ENCODE measurements around the gene SEC22C.

The SEC22C gene

GRCh38 chr3:42539871-42540714, 41.7 kb downstream of the SEC22C start:
- ATAC-seq (replicated peaks) = peak; percentile 69

GRCh38 chr3:42537350-42537749, 44.4 kb downstream of the SEC22C start:
- Mint-ChIP-seq H3K4me3 (no peak overlapping the region), H3K4me1 (ENCODE audit: low read depth in 2 of 2) (peaks cover 5 to 19% of the 10 kb centered on the region in 2 donors), H3K36me3 (ENCODE audit: insufficient read depth) (no peaks in the 10 kb centered on the region), H3K27me3 (no peaks in the 10 kb centered on the region), H3K27ac (peak overlapping the region in 1 of 2 donors; percentile 12), H3K9me3 (no peaks in the 10 kb centered on the region)
- DNase-seq (no peak), ATAC-seq (replicated peaks) (no peak)

More at GRCh38 chr3:42539871-42540714, 41.7 kb downstream of the SEC22C start:
- no peaks in the 10 kb centered on the region for H3K36me3 Mint-ChIP-seq (ENCODE audit: insufficient read depth)
- H3K27ac Mint-ChIP-seq = peak overlapping the region in 1 of 2 donors; percentile 7
- no peak overlapping the region for H3K4me3 Mint-ChIP-seq
- H3K4me1 Mint-ChIP-seq (ENCODE audit: low read depth in 2 of 2) = peaks cover 5 to 7% of the 10 kb centered on the region in 2 donors
- H3K27me3 Mint-ChIP-seq = no peaks in the 10 kb centered on the region
- DNase-seq = peak; percentile 54 to 64 (median 61)
- no peaks in the 10 kb centered on the region for H3K9me3 Mint-ChIP-seq

DNA sequence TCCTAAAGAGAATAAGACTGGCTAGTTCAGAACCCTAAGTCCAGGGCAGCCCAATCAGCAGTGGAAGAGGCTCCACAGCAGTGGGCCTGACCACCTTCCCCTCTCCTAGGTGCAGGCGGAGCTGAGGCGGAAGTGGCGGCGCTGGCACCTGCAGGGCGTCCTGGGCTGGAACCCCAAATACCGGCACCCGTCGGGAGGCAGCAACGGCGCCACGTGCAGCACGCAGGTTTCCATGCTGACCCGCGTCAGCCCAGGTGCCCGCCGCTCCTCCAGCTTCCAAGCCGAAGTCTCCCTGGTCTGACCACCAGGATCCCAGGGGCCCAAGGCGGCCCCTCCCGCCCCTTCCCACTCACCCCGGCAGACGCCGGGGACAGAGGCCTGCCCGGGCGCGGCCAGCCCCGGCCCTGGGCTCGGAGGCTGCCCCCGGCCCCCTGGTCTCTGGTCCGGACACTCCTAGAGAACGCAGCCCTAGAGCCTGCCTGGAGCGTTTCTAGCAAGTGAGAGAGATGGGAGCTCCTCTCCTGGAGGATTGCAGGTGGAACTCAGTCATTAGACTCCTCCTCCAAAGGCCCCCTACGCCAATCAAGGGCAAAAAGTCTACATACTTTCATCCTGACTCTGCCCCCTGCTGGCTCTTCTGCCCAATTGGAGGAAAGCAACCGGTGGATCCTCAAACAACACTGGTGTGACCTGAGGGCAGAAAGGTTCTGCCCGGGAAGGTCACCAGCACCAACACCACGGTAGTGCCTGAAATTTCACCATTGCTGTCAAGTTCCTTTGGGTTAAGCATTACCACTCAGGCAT, 45.6 kb downstream of the SEC22C start:
- peaks cover 5 to 30% of the 10 kb centered on the region in 2 donors for H3K4me1 Mint-ChIP-seq (ENCODE audit: low read depth in 2 of 2)
- no peaks in the 10 kb centered on the region for H3K36me3 Mint-ChIP-seq (ENCODE audit: insufficient read depth)
- no peaks in the 10 kb centered on the region for H3K27me3 Mint-ChIP-seq
- no peaks in the 10 kb centered on the region for H3K9me3 Mint-ChIP-seq
- no peak for DNase-seq
- peak overlapping the region in 1 of 2 donors; percentile 32 for H3K27ac Mint-ChIP-seq
- ATAC-seq (replicated peaks) = peak; percentile 37
- H3K4me3 Mint-ChIP-seq = no peak overlapping the region

- H3K27me3 Mint-ChIP-seq = no peaks in the 10 kb centered on the region
- H3K27ac Mint-ChIP-seq = peak overlapping the region in 1 of 2 donors; percentile 18
- H3K36me3 Mint-ChIP-seq (ENCODE audit: insufficient read depth) = peaks cover 3% of the 10 kb centered on the region
- no peak overlapping the region for H3K4me3 Mint-ChIP-seq
- ATAC-seq (replicated peaks) (no peak), DNase-seq (no peak)
- H3K4me1 Mint-ChIP-seq (ENCODE audit: low read depth in 2 of 2) = peaks cover 20 to 44% of the 10 kb centered on the region in 2 donors
- peaks cover 0 to 4% of the 10 kb centered on the region in 2 donors for H3K9me3 Mint-ChIP-seq
Observed at GRCh38 chr3:42533161-42533897, 48.4 kb downstream of the SEC22C start.

DNA sequence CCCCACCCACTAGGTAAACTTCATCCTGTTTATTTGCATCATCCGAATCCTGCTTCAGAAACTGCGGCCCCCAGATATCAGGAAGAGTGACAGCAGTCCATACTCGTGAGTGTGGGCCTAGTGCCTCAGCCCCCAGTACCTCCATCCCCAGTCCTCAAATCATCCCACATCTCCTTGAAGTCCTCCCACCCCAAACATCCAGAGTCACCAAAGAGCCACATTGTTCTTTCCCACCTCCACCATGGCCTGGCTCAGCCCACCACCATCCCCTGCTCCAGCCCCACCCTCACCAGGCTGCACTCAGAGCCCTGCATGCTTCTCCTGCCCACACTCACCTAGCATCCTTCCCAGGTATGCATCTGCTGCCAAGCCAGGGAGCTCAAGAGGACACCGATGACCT, 49.5 kb downstream of the SEC22C start:
- peak overlapping the region in 1 of 2 donors; percentile 18 for H3K27ac Mint-ChIP-seq
- H3K4me3 Mint-ChIP-seq = no peak overlapping the region
- DNase-seq (no peak), ATAC-seq (replicated peaks) (no peak)
- H3K9me3 Mint-ChIP-seq = peaks cover 0 to 4% of the 10 kb centered on the region in 2 donors
- H3K27me3 Mint-ChIP-seq = no peaks in the 10 kb centered on the region
- peaks cover 4% of the 10 kb centered on the region for H3K36me3 Mint-ChIP-seq (ENCODE audit: insufficient read depth)
- H3K4me1 Mint-ChIP-seq (ENCODE audit: low read depth in 2 of 2) = peaks cover 22 to 47% of the 10 kb centered on the region in 2 donors

GRCh38 chr3:42531470-42531869, 50.3 kb downstream of the SEC22C start:
- ATAC-seq (replicated peaks) (no peak), DNase-seq (no peak)
- peak overlapping the region in 1 of 2 donors; percentile 41 for H3K27ac Mint-ChIP-seq
- H3K4me1 Mint-ChIP-seq (ENCODE audit: low read depth in 2 of 2) = peaks cover 27 to 53% of the 10 kb centered on the region in 2 donors
- peaks cover 0 to 4% of the 10 kb centered on the region in 2 donors for H3K9me3 Mint-ChIP-seq
- no peaks in the 10 kb centered on the region for H3K27me3 Mint-ChIP-seq
- H3K4me3 Mint-ChIP-seq = no peak overlapping the region
- peaks cover 4% of the 10 kb centered on the region for H3K36me3 Mint-ChIP-seq (ENCODE audit: insufficient read depth)

- ATAC-seq (replicated peaks) = no peak
- H3K4me3 Mint-ChIP-seq = peak overlapping the region; percentile 1
Observed at GRCh38 chr3:42530073-42530472, 51.7 kb downstream of the SEC22C start.

DNA sequence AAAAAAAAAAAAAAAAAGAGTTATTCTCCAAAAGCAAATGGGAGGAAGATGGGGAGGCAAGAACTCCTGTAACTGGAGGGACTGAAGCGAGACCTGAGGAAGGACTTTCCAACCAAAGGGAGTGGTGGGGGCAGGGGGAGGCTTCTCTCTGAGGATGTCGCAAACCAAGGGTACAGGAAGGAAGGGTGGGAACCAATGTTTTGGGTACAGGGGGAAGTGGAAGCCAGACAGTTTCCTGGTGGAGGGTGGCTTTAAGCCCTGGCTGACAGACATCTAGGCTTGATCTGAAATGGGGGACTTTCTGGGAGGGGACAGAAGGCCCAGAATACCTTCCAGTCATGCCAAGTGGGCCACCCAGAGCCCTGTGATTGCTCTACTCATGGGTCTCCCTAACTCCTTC, 52.3 kb downstream of the SEC22C start:
- Mint-ChIP-seq H3K9me3 (peaks cover 0 to 4% of the 10 kb centered on the region in 2 donors), H3K4me3 (peak overlapping the region; percentile 1), H3K27ac (peak overlapping the region; percentile 15 to 65), H3K27me3 (no peaks in the 10 kb centered on the region), H3K36me3 (ENCODE audit: insufficient read depth) (peaks cover 4% of the 10 kb centered on the region), H3K4me1 (ENCODE audit: low read depth in 2 of 2) (peaks cover 27 to 52% of the 10 kb centered on the region in 2 donors)
- DNase-seq = peak in 1 of 3 experiments; percentile 6
- ATAC-seq (replicated peaks) = peak; percentile 77

More at GRCh38 chr3:42530073-42530472, 51.7 kb downstream of the SEC22C start:
- Mint-ChIP-seq H3K36me3 (ENCODE audit: insufficient read depth) (peaks cover 4% of the 10 kb centered on the region), H3K9me3 (peaks cover 0 to 4% of the 10 kb centered on the region in 2 donors), H3K27ac (peak overlapping the region; percentile 15 to 65), H3K27me3 (no peaks in the 10 kb centered on the region), H3K4me1 (ENCODE audit: low read depth in 2 of 2) (peaks cover 27 to 54% of the 10 kb centered on the region in 2 donors)
- DNase-seq = no peak

DNA sequence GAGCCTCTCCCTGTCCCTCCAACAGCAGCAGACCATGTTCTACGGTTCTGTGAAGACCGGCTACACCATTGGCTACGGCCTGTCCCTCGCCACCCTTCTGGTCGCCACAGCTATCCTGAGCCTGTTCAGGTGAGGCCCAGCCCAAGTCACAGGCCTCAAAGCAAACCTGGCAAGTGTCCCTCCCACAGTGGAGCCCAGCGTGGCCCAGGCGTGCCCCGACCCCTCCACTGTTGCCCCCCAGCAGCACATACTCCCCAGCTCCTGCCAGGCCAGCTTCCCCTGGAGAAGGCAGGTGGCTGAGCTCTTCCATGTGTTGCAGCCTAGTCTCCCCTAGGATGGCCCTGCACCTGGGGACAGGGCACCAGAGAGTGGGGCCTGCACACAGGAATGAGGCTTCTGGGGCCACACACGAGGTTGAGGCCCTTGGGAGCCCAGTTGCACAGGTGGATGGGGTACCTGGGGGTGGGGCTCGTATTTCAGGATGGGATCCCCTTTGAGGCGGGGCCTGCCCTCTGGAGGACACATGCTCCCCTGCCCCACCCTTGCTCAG, 54.3 kb downstream of the SEC22C start:
- Mint-ChIP-seq H3K27me3 (no peaks in the 10 kb centered on the region), H3K9me3 (peaks cover 0 to 4% of the 10 kb centered on the region in 2 donors), H3K4me1 (ENCODE audit: low read depth in 2 of 2) (peaks cover 27 to 43% of the 10 kb centered on the region in 2 donors), H3K27ac (peak overlapping the region in 1 of 2 donors; percentile 94), H3K4me3 (peak overlapping the region; percentile 51 to 61), H3K36me3 (ENCODE audit: insufficient read depth) (peaks cover 4% of the 10 kb centered on the region)
- no peak for ATAC-seq (replicated peaks)
- no peak for DNase-seq

DNA sequence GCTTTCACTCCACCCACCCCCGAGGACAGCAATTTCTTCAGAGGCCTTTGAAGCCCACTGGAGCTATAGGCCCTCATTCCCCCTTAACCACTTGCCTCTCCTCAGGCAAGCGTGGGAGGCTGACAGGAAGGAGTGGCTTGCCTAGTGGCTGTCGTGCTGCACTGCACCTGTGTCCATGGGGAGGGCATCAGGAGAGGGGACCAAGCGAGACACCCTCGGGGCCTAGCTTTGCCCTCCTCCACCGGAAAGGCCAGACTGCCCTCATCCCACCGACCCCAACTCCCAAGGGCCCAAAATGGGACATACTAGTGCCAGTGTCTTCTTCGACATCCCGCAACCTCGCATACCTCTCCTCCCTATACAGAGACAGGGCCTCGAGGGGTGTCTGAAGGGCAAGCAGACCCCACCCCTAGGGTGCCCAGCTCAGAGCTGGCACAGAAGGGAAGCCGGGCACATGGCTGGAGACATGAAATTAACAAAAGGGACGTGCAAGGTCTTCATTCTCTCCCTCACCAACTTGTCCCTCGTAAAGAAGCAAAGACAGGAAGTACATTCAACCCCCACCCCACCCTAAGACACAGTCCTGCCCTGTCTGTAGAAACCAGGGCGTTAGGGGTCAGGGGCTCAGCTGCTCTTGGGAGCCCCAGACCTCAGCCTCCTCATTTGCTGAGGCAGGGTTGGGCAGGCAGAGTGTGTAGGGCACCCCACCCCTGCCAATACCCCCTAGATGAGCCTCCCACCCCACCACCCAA, 55.0 kb downstream of the SEC22C start:
- ATAC-seq (replicated peaks) = peak; percentile 73
- Mint-ChIP-seq H3K27ac (peak overlapping the region in 1 of 2 donors; percentile 94), H3K27me3 (no peaks in the 10 kb centered on the region), H3K36me3 (ENCODE audit: insufficient read depth) (peaks cover 4% of the 10 kb centered on the region), H3K4me1 (ENCODE audit: low read depth in 2 of 2) (peaks cover 27 to 37% of the 10 kb centered on the region in 2 donors), H3K4me3 (peak overlapping the region; percentile 51 to 61), H3K9me3 (peaks cover 0 to 4% of the 10 kb centered on the region in 2 donors)
- DNase-seq = peak in 1 of 3 experiments; percentile 14

- H3K9me3 Mint-ChIP-seq = peaks cover 0 to 4% of the 10 kb centered on the region in 2 donors
- ATAC-seq (replicated peaks) (no peak), DNase-seq (no peak)
- H3K27ac Mint-ChIP-seq = peak overlapping the region in 1 of 2 donors; percentile 94
- peaks cover 4% of the 10 kb centered on the region for H3K36me3 Mint-ChIP-seq (ENCODE audit: insufficient read depth)
- no peak overlapping the region for H3K4me3 Mint-ChIP-seq
- H3K27me3 Mint-ChIP-seq = no peaks in the 10 kb centered on the region
- H3K4me1 Mint-ChIP-seq (ENCODE audit: low read depth in 2 of 2) = peaks cover 27 to 30% of the 10 kb centered on the region in 2 donors
Observed at GRCh38 chr3:42525736-42526345, 55.9 kb downstream of the SEC22C start.

GRCh38 chr3:42525212-42525611, 56.6 kb downstream of the SEC22C start:
- H3K27me3 Mint-ChIP-seq = no peaks in the 10 kb centered on the region
- peak overlapping the region in 1 of 2 donors; percentile 28 for H3K27ac Mint-ChIP-seq
- H3K4me1 Mint-ChIP-seq (ENCODE audit: low read depth in 2 of 2) = peaks cover 25 to 29% of the 10 kb centered on the region in 2 donors
- H3K9me3 Mint-ChIP-seq = peaks cover 0 to 4% of the 10 kb centered on the region in 2 donors
- ATAC-seq (replicated peaks) (no peak), DNase-seq (no peak)
- H3K4me3 Mint-ChIP-seq = no peak overlapping the region
- peaks cover 4% of the 10 kb centered on the region for H3K36me3 Mint-ChIP-seq (ENCODE audit: insufficient read depth)

All from effector memory CD8-positive, alpha-beta T cell (primary cell).